SU-DHL-6 (cell line): Measurements from ENCODE around the gene ABHD11.

Experiments used
- EZH2phosphoT487 ChIP-seq: fragments of 200-600 bp; sonication (generic), shearing (Covaris generic); conservative IDR thresholded peaks from 2 replicates; pipeline ENCODE4 v1.6.1; 2018; ENCODE audit warnings: mild to moderate bottlenecking, antibody characterized with exemption, low read length, moderate library complexity, mixed read lengths
- TF ChIP-seq, protein P1 (sequence below): fragments of 200-600 bp; sonication (generic); IDR thresholded peaks from one replicate; pipeline ENCODE4 v1.5.1; 2017; ENCODE audit warnings: antibody characterized with exemption, mild to moderate bottlenecking, low read length, moderate library complexity; ENCODE audit not compliant: insufficient read depth, poor library complexity, severe bottlenecking

DNA sequence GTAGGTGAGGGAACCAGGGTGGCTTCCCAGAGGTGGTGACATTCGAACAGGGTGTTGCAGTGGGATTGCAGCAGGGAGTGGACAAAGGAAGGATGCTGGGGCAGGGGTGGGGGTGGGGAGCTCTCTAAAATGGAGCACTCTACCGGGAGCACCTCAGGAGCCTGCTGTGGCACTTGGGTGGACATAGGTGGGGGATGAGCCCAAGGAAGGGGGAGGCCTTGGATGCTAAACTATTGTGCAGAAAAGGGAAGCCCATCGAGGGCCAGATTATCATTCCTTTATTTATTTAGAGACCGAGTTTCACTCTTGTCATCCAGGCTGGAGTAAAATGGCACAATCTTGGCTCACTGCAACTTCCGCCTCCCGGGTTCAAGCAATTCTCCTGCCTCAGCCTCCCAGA, 15.8 kb downstream of the ABHD11 start:
- TF ChIP-seq, protein P1, sequence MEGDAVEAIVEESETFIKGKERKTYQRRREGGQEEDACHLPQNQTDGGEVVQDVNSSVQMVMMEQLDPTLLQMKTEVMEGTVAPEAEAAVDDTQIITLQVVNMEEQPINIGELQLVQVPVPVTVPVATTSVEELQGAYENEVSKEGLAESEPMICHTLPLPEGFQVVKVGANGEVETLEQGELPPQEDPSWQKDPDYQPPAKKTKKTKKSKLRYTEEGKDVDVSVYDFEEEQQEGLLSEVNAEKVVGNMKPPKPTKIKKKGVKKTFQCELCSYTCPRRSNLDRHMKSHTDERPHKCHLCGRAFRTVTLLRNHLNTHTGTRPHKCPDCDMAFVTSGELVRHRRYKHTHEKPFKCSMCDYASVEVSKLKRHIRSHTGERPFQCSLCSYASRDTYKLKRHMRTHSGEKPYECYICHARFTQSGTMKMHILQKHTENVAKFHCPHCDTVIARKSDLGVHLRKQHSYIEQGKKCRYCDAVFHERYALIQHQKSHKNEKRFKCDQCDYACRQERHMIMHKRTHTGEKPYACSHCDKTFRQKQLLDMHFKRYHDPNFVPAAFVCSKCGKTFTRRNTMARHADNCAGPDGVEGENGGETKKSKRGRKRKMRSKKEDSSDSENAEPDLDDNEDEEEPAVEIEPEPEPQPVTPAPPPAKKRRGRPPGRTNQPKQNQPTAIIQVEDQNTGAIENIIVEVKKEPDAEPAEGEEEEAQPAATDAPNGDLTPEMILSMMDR, result no peak
- no peak for TF ChIP-seq EZH2phosphoT487
